Ramos (cell line): Measurements from ENCODE around the gene MITF.

ENCODE experiments used
- in situ Hi-C: fragments of 300-500 bp; cut with MboI; formaldehyde crosslinking; loops from one replicate; pipeline ENCODE4 v1.14.3; 2022; ENCODE audit warnings: low sequenced_read_pairs; ENCODE audit not compliant: unreplicated experiment

The MITF gene

GRCh38 chr3:69724722-69725435 lies 14.4 kb upstream of the MITF start:
- in situ Hi-C loops = no loop called here

- in situ Hi-C loops = no loop called here
Observed at GRCh38 chr3:69725994-69726571, 13.2 kb upstream of the MITF start.

GRCh38 chr3:69729147-69729919 lies 9.9 kb upstream of the MITF start:
- in situ Hi-C loops = no loop called here

- in situ Hi-C loops = no loop called here
Observed at GRCh38 chr3:69731080-69731479, 8.2 kb upstream of the MITF start.

- in situ Hi-C loops = no loop called here
Observed at GRCh38 chr3:69735893-69736292, 3.4 kb upstream of the MITF start.

- in situ Hi-C loops = no loop called here
Observed at GRCh38 chr3:69737392-69737791, 1.9 kb upstream of the MITF start.

GRCh38 chr3:69738315-69738714 lies 949 bp upstream of the MITF start:
- in situ Hi-C loops = no loop called here

GRCh38 chr3:69738859-69739203 lies 433 bp upstream of the MITF start:
- in situ Hi-C loops = no loop called here

GRCh38 chr3:69740103-69741021 lies 1.1 kb downstream of the MITF start:
- in situ Hi-C loops = no loop called here

- in situ Hi-C loops = no loop called here
Observed at GRCh38 chr3:69741032-69741767, 1.9 kb downstream of the MITF start.

GRCh38 chr3:69742391-69742790 lies 3.1 kb downstream of the MITF start:
- in situ Hi-C loops = no loop called here

GRCh38 chr3:69743975-69744906 lies 5.0 kb downstream of the MITF start:
- in situ Hi-C loops = no loop called here

GRCh38 chr3:69745505-69745904 lies 6.2 kb downstream of the MITF start:
- in situ Hi-C loops = no loop called here

- in situ Hi-C loops = no loop called here
Observed at GRCh38 chr3:69746119-69746518, 6.9 kb downstream of the MITF start.

- in situ Hi-C loops = no loop called here
Observed at GRCh38 chr3:69747511-69748258, 8.4 kb downstream of the MITF start.

- in situ Hi-C loops = no loop called here
Observed at GRCh38 chr3:69748503-69748902, 9.2 kb downstream of the MITF start.

- in situ Hi-C loops = no loop called here
Observed at GRCh38 chr3:69749461-69749860, 10.2 kb downstream of the MITF start.

- in situ Hi-C loops = no loop called here
Observed at GRCh38 chr3:69750549-69750948, 11.3 kb downstream of the MITF start.
